Measurements from ENCODE around the gene CYP1A2.

The CYP1A2 gene

DNA sequence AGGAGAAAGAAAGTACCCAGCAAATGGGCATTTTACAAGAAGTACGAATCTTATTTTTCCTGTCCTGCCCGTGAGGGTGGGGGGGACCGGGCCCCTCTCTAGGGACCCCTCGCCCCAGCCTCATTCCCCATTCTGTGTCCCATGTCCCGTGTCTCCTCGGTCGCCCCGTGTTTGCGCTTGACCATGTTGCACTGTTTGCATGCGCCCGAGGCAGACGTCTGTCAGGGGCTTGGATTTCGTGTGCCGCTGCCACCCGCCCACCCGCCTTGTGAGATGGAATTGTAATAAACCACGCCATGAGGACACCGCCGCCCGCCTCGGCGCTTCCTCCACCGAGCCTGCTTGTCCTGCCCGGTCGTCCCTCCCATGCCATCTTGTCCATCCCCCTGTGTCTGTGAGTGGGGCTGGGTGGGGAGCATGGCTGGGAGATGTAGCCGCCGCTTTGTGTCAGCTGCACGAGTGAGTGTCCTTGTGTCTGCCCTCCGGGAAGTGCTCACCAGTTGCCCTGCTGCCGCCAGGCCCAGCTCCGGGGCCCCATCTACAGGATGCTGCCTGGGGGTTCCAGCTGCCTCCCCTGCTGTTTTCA lies 54.3 kb downstream of the CYP1A2 start:
- no peak for DNase-seq (ENCODE audit: low read depth in 4 of 4, low spot score in 1 of 4)

DNA sequence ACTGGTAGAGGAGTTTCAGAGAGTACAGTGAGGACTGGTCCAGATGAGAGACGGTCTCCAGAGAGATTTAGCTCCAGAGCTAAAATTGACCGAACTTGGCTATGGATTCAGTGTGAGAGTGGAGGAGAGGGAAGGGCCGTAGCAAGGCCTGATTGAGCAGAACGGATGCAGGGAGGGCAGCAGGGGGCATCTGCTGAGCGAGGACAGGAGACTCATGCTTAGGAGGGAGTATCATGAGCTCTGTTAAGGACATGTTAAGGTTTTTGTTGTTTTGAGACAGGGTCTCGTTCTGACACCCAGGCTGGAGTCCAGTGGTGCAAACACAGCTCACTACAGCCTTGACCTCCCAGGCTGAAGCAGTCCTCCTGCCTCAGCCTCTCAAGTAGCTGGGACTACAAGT lies 56.3 kb downstream of the CYP1A2 start:
- no peak for DNase-seq (ENCODE audit: low read depth in 4 of 4, low spot score in 1 of 4)

Data from stimulated activated CD4-positive, alpha-beta T cell treated with anti-CD3 and anti-CD28 coated beads, Interleukin-1b, Interleukin-23, amount 100 ng/mL, for 24 hours (primary cell).